ENCODE measurements around the gene UCN3.
A peak's percentile ranks its signal among the peaks of the same experiment; 100 is the strongest.

UCN3 gene

GRCh38 chr10:5411941-5412276 lies 47.1 kb downstream of the UCN3 start:
- DNase-seq: no peak

GRCh38 chr10:5412277-5412941 lies 47.6 kb downstream of the UCN3 start, which contains the start of gene NET1:
NET1 (plus strand) TSS chr10:5412557; CDS start chr10:5412693, 136 bp downstream.
- peak; percentile 32 for DNase-seq

- no peak for DNase-seq
Measured at GRCh38 chr10:5413012-5413938, 48.5 kb downstream of the UCN3 start.

GRCh38 chr10:5416981-5417380 lies 52.2 kb downstream of the UCN3 start:
- no peak for DNase-seq

GRCh38 chr10:5418584-5418983 lies 53.8 kb downstream of the UCN3 start:
- no peak for DNase-seq

- no peak for DNase-seq
Measured at GRCh38 chr10:5419466-5420094, 54.8 kb downstream of the UCN3 start.

- no peak for DNase-seq
Measured at GRCh38 chr10:5423771-5424170, 59.0 kb downstream of the UCN3 start.
